Gastroesophageal sphincter (tissue), 4 donors: ENCODE results near the gene ELL2. TPM values are rescaled to one million over a fixed set of nuclear protein-coding genes. Genes with fewer than 3 reads are reported as not detected.
A peak's percentile ranks its signal among the peaks of the same experiment; 100 is the strongest.

Source experiments
- ATAC-seq: fragments of 150-250 bp; one replicate; pipeline ENCODE4 v1.9.1; 2016; ENCODE audit warnings: mild to moderate bottlenecking, moderate library complexity
- H3K27ac ChIP-seq, 4 donors: fragments of 200-600 bp; sonication (generic) in 3 of 4; 1 replicate in 3 of 4; 2 replicates in 1 of 4; pipeline ENCODE4 v1.5.1; 2016 to 2019
- H3K27me3 ChIP-seq: fragments of 200-600 bp; sonication (generic); one replicate; pipeline ENCODE4 v1.5.1; 2019
- H3K36me3 ChIP-seq, 2 donors: fragments of 200-600 bp; sonication (generic); one replicate each; pipeline ENCODE4 v1.5.1; 2019; ENCODE audit warnings: control low read depth in 1 of 2
- H3K4me1 ChIP-seq, 3 donors: fragments of 200-600 bp; sonication (generic); 1 replicate in 2 of 3; 2 replicates in 1 of 3; pipeline ENCODE4 v1.5.1; 2016 to 2019; ENCODE audit warnings: control low read depth in 2 of 3
- H3K4me3 ChIP-seq, 2 donors: fragments of 200-600 bp; sonication (generic); one replicate each; pipeline ENCODE4 v1.5.1; 2019; ENCODE audit warnings: mild to moderate bottlenecking in 1 of 2, moderate library complexity in 1 of 2
- H3K9me3 ChIP-seq, 3 donors: fragments of 200-600 bp; sonication (generic); one replicate each; pipeline ENCODE4 v1.5.1; 2017 to 2019; ENCODE audit warnings: control low read depth in 2 of 3
- EP300 ChIP-seq: sonication (generic); formaldehyde crosslinking; IDR thresholded peaks from one replicate; pipeline ENCODE4 v1.6.1; 2017; ENCODE audit warnings: antibody characterized with exemption, mild to moderate bottlenecking
- POLR2A ChIP-seq, 2 donors: fragments of 450-650 bp; IDR thresholded peaks; one replicate each; pipeline ENCODE4 v1.6.1; 2017; ENCODE audit warnings: antibody characterized with exemption in 2 of 2, mild to moderate bottlenecking in 2 of 2, moderate library complexity in 1 of 2
- POLR2AphosphoS5 ChIP-seq: sonication (generic); formaldehyde crosslinking; IDR thresholded peaks from one replicate; pipeline ENCODE4 v1.6.1; 2017; ENCODE audit warnings: antibody characterized with exemption
- WGBS, 2 donors: methylation state at CpG; one replicate each; pipeline ENCODE4 v1.1.5; 2018; ENCODE audit warnings: low coverage in 1 of 2; 5-methylcytosine and 5-hydroxymethylcytosine counted together
- total RNA-seq, 4 donors: library from RNA; depleted of rRNA; stranded (reverse); fragments of >200 nt; gene quantifications; one replicate each; pipeline ENCODE4 v1.1.0, GENCODE V29; 2016
- TF ChIP-seq, protein P1 (sequence below), 4 experiments: fragments of 200-600 bp in 2 of 4; fragments of 450-650 bp in 2 of 4; sonication (generic) in 1 of 4; IDR thresholded peaks; one replicate each; pipeline ENCODE4 v1.5.1; 2017 to 2019; ENCODE audit warnings: antibody characterized with exemption in 4 of 4, mild to moderate bottlenecking in 2 of 4, moderate library complexity in 2 of 4

ELL2 gene
- total RNA-seq, 4 donors from 2014 or later = 38.4 to 117 (median 59.3) TPM

DNA sequence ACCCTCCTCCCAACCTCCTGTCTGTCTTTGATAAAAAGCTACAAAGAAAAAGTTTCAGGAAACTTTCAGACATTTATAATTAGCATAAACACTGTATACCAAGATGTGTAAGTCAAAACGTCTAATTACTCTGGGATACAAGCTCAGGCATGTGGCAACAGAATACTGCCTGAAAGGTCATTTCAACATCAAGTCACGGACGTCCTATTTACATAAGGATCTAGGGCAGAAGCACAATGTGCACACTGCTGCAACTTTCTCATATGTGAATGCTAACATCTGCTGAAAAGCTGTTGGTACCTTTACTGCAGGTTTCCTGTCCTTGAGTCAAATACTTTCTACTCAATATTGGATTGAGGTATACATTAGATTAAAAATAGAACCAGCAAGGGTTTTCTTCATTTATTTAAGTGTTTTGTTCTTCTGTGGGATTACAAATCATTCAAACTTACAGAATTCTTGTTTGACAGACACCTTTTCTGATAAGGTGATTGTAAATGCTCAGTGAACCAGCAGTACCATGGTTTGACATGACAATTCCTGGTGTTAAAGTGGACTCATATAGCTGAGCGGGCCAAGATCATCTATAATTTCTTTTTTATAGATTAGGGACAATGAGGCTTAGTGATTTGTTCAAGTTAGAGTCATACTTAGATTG is 36.8 kb downstream of the ELL2 start:
- Histone ChIP-seq H3K27ac (no peak overlapping the region), H3K4me1 (peaks cover 0 to 44% (median 4%) of the 10 kb centered on the region in 3 donors), H3K9me3 (no peaks in the 10 kb centered on the region), H3K36me3 (no peaks in the 10 kb centered on the region), H3K27me3 (no peaks in the 10 kb centered on the region), H3K4me3 (no peak overlapping the region)
- WGBS, 2 donors = 33 to 49% methylated on average over 3 to 4 of the region's 4 CpGs
- TF ChIP-seq POLR2AphosphoS5 = peak; percentile 48
- no peak for TF ChIP-seq EP300
- ATAC-seq = peak; percentile 61

DNA sequence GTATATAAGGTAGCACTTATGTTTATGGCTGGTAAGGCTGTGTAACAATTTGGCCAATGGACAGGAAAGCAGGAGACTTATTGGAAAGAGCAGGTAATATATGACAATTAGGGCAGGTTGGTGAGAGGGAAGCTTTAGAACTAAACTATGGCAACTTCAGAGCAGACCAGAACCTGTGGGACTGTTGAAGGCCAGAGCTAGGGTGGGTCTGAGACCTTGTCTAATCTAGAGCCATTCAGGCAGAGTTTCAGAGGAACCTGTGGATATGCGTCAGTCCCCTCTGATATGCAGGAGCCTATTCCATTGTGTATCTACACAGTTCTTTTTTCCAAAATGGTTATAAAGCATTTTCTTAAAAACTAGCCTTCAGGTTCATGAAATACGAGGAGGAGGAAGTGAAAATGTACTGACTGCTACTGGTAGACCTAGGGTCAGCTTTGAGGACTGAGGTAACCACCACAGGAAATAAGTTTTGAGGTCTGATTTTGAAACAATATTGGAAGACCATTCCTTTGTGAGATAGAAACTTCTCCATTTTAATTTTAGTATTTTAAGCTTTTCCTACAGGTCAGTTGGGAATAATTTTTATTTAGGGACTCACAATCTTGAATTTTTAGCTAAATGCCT is 37.6 kb downstream of the ELL2 start:
- Histone ChIP-seq H3K9me3 (no peaks in the 10 kb centered on the region), H3K27me3 (no peaks in the 10 kb centered on the region), H3K4me3 (no peak overlapping the region), H3K27ac (no peak overlapping the region), H3K36me3 (no peaks in the 10 kb centered on the region), H3K4me1 (peaks cover 0 to 43% (median 4%) of the 10 kb centered on the region in 3 donors)
- ATAC-seq = no peak
- WGBS, 2 donors = 90 to 97% methylated on average over 2 of the region's 2 CpGs
- no peak for TF ChIP-seq POLR2A (IDR thresholded peaks at IDR 0.05)
- TF ChIP-seq, protein P1, sequence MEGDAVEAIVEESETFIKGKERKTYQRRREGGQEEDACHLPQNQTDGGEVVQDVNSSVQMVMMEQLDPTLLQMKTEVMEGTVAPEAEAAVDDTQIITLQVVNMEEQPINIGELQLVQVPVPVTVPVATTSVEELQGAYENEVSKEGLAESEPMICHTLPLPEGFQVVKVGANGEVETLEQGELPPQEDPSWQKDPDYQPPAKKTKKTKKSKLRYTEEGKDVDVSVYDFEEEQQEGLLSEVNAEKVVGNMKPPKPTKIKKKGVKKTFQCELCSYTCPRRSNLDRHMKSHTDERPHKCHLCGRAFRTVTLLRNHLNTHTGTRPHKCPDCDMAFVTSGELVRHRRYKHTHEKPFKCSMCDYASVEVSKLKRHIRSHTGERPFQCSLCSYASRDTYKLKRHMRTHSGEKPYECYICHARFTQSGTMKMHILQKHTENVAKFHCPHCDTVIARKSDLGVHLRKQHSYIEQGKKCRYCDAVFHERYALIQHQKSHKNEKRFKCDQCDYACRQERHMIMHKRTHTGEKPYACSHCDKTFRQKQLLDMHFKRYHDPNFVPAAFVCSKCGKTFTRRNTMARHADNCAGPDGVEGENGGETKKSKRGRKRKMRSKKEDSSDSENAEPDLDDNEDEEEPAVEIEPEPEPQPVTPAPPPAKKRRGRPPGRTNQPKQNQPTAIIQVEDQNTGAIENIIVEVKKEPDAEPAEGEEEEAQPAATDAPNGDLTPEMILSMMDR (IDR thresholded peaks at IDR 0.05) = no peak
- TF ChIP-seq EP300 = no peak
- no peak for TF ChIP-seq POLR2AphosphoS5

DNA sequence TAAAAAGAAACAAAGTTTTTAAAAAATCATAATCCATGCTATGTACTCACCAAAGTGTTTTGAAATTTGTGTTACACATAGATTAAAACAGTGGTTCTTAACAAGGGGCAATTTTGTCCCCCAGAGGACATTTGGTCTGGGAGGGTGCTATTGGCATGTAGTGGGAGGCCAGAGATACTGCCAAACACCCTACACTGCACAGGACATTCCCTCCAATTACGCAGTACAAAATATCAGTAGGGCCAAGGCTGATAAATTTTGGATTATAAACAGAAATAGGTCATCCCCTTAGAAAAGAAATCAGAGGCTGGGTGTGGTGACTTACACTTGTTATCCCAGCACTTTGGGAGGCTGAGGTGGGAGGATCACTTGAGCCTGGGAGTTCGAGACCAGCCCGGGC is 38.9 kb downstream of the ELL2 start:
- 88 to 100% methylated on average over 3 of the region's 3 CpGs for WGBS, 2 donors
- Histone ChIP-seq H3K27me3 (no peaks in the 10 kb centered on the region), H3K27ac (no peak overlapping the region), H3K9me3 (no peaks in the 10 kb centered on the region), H3K36me3 (no peaks in the 10 kb centered on the region), H3K4me1 (peaks cover 0 to 36% (median 4%) of the 10 kb centered on the region in 3 donors), H3K4me3 (no peak overlapping the region)
- ATAC-seq = no peak
- no peak for TF ChIP-seq EP300
- TF ChIP-seq, protein P1 (IDR thresholded peaks at IDR 0.05) = no peak
- no peak for TF ChIP-seq POLR2A (IDR thresholded peaks at IDR 0.05)
- TF ChIP-seq POLR2AphosphoS5 = no peak

DNA sequence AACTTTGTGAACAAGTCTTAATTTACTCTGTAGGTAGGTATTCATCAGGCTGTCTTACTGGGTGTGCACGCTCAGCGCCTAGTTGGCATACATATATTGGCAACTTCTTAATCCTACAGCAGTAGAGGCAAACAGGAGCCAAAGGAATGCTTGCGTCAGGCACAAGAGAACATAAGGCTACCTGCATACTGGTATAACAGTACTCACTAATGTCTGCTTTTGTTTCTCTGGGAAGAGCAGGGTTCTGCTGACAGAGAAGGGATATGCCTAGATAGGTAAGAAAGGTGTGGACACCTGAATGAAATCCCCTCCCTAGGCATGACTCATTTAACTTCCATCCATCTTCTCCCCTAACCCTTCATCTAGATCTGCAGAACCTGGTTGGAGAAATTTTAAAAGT is 40.1 kb downstream of the ELL2 start:
- H3K27ac ChIP-seq = no peak overlapping the region
- no peak for ATAC-seq
- 88 to 100% methylated on average over 2 to 3 of the region's 3 CpGs for WGBS, 2 donors
- H3K27me3 ChIP-seq = no peaks in the 10 kb centered on the region
- TF ChIP-seq, protein P1 (IDR thresholded peaks at IDR 0.05) = no peak
- no peak for TF ChIP-seq POLR2AphosphoS5
- H3K4me3 ChIP-seq = no peak overlapping the region
- H3K36me3 ChIP-seq = no peaks in the 10 kb centered on the region
- peaks cover 0 to 46% (median 4%) of the 10 kb centered on the region in 3 donors for H3K4me1 ChIP-seq
- no peaks in the 10 kb centered on the region for H3K9me3 ChIP-seq

DNA sequence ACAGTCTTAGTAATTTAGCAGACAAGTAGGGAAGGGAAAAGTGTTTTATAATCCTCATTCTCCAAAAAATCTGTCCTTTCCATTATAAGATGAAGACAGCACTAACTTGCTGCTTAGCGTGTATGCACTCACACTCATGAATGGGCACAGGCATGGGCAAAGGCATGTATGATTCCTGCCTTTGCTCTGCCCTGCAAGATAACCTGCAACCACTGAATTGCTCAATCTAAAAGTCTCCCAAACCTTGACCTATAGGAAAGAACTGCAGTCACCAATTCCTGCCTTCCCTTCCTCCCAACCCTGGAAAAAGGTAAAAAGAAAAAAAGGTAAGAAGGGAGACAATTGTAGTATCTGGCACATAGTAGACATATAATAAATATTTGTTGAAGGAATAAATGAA is 40.8 kb downstream of the ELL2 start:
- no peak overlapping the region for H3K27ac ChIP-seq
- 75% methylated on average over 1 of the region's 1 CpG; no CpG with 5 or more reads in 1 of the 2 donors for WGBS, 2 donors
- peaks cover 0 to 53% (median 4%) of the 10 kb centered on the region in 3 donors for H3K4me1 ChIP-seq
- no peak overlapping the region for H3K4me3 ChIP-seq
- no peaks in the 10 kb centered on the region for H3K36me3 ChIP-seq
- TF ChIP-seq, protein P1 (IDR thresholded peaks at IDR 0.05) = no peak
- TF ChIP-seq EP300 (no peak), POLR2A (IDR thresholded peaks at IDR 0.05) (no peak), POLR2AphosphoS5 (no peak)
- ATAC-seq = no peak
- no peaks in the 10 kb centered on the region for H3K9me3 ChIP-seq
- no peaks in the 10 kb centered on the region for H3K27me3 ChIP-seq
